ENCODE results near the gene CCNK.

CCNK gene

GRCh38 chr14:99480917-99481744 is at the start of gene CCNK:
CCNK (plus strand) TSS chr14:99481409; CDS start chr14:99492678, 11,269 bp downstream.
- peak; percentile 100 for DNase-seq (ENCODE audit: low read depth)

GRCh38 chr14:99431986-99432385 is 49.2 kb upstream of the CCNK start:
- no peak for DNase-seq (ENCODE audit: low read depth)

- no peak for DNase-seq (ENCODE audit: low read depth)
Observed at GRCh38 chr14:99432485-99432884, 48.7 kb upstream of the CCNK start.

GRCh38 chr14:99435327-99435726 is 45.9 kb upstream of the CCNK start:
- no peak for DNase-seq (ENCODE audit: low read depth)

GRCh38 chr14:99436247-99437180 is 44.7 kb upstream of the CCNK start:
- DNase-seq (ENCODE audit: low read depth) = no peak

GRCh38 chr14:99437706-99438105 is 43.5 kb upstream of the CCNK start:
- DNase-seq (ENCODE audit: low read depth) = no peak

GRCh38 chr14:99440278-99440677 is 40.9 kb upstream of the CCNK start:
- no peak for DNase-seq (ENCODE audit: low read depth)

- no peak for DNase-seq (ENCODE audit: low read depth)
Observed at GRCh38 chr14:99441157-99441870, 39.9 kb upstream of the CCNK start.

- no peak for DNase-seq (ENCODE audit: low read depth)
Observed at GRCh38 chr14:99441918-99442317, 39.3 kb upstream of the CCNK start.

GRCh38 chr14:99445931-99446330 is 35.3 kb upstream of the CCNK start:
- no peak for DNase-seq (ENCODE audit: low read depth)

GRCh38 chr14:99447739-99448138 is 33.5 kb upstream of the CCNK start:
- DNase-seq (ENCODE audit: low read depth) = no peak

- no peak for DNase-seq (ENCODE audit: low read depth)
Observed at GRCh38 chr14:99450266-99450665, 30.9 kb upstream of the CCNK start.

- no peak for DNase-seq (ENCODE audit: low read depth)
Observed at GRCh38 chr14:99451234-99451633, 30.0 kb upstream of the CCNK start.

GRCh38 chr14:99452968-99453367 is 28.2 kb upstream of the CCNK start:
- no peak for DNase-seq (ENCODE audit: low read depth)

GRCh38 chr14:99454246-99454645 is 27.0 kb upstream of the CCNK start:
- DNase-seq (ENCODE audit: low read depth) = no peak

- no peak for DNase-seq (ENCODE audit: low read depth)
Observed at GRCh38 chr14:99459481-99460100, 21.6 kb upstream of the CCNK start.

- DNase-seq (ENCODE audit: low read depth) = no peak
Observed at GRCh38 chr14:99460793-99461192, 20.4 kb upstream of the CCNK start.

GRCh38 chr14:99461411-99462085 is 19.7 kb upstream of the CCNK start:
- DNase-seq (ENCODE audit: low read depth) = no peak

GRCh38 chr14:99462210-99462609 is 19.0 kb upstream of the CCNK start:
- DNase-seq (ENCODE audit: low read depth) = no peak

GRCh38 chr14:99463974-99464373 is 17.2 kb upstream of the CCNK start:
- no peak for DNase-seq (ENCODE audit: low read depth)

- DNase-seq (ENCODE audit: low read depth) = no peak
Observed at GRCh38 chr14:99465288-99465687, 15.9 kb upstream of the CCNK start.
